K562 (cell line): ENCODE data around the gene ZFYVE1. TPM values are rescaled to one million over a fixed set of nuclear protein-coding genes. Genes with fewer than 3 reads are reported as not detected.

Experiments used
- ATAC-seq: fragments of 200-7000 bp; cut with Tn5 transposase; 3 replicates; pipeline ENCODE4 v1.9.1; 2020; ENCODE audit warnings: moderate library complexity
- BruUV-seq: library from RNA; stranded (reverse); fragments of 400-500 nt; replicated peaks from 2 replicates; lab custom pipeline; 2021; lab: Mats Ljungman, UMichigan
- CTCF ChIA-PET: fragments of 300-600 bp; formaldehyde crosslinking; extraction: SDS; loops from one replicate; lab custom pipeline; 2021; ENCODE audit warnings: low intra/inter-chr PET ratio; lab: Yijun Ruan, JAX
- POLR2A ChIA-PET: fragments of 300-600, 350-650 bp; sonication (Branson Sonifier 250); formaldehyde crosslinking; extraction: SDS; loops from one replicate; lab custom pipeline; 2021; ENCODE audit warnings: antibody characterized with exemption, inconsistent platforms; lab: Yijun Ruan, JAX
- DNase-seq, 4 experiments: peaks; one replicate each; pipeline versions ENCODE4 v3.0.0 to v3.0.0-alpha.2; 2011 to 2018; ENCODE audit warnings: low spot score in 3 of 4, mixed read lengths in 3 of 4; ENCODE audit errors: extremely low read depth in 1 of 4
- FAIRE-seq: peaks from 2 replicates; lab custom pipeline; 2011; peaks lifted over from hg19 to GRCh38; lab: Jason Lieb, UNC
- H2AFZ ChIP-seq: 2 replicates; pipeline ENCODE4 v1.6.0; 2011; ENCODE audit warnings: low read depth, low read length, control low read depth, inconsistent platforms
- H3K27ac ChIP-seq: fragments of 200-600 bp; 3 replicates; pipeline ENCODE4 v1.8.0; 2011; ENCODE audit warnings: low read depth, mild to moderate bottlenecking, control low read depth, inconsistent platforms, low read length, moderate library complexity, mixed read lengths; ENCODE audit errors: extremely low read depth
- H3K27me3 ChIP-seq, 2 experiments: fragments of 300-600 bp in 1 of 2; 2 replicates in 1 of 2; 3 replicates in 1 of 2; pipeline versions ENCODE4 v1.6.0 to v1.8.0; 2011; ENCODE audit warnings: inconsistent platforms in 2 of 2, low read length in 2 of 2, mild to moderate bottlenecking in 1 of 2, mixed read lengths in 1 of 2, moderate library complexity in 1 of 2; ENCODE audit not compliant: control insufficient read depth in 2 of 2, insufficient read depth in 2 of 2
- H3K36me3 ChIP-seq: fragments of 300-600 bp; 3 replicates; pipeline ENCODE4 v1.8.0; 2011; ENCODE audit warnings: mild to moderate bottlenecking, low read length, inconsistent platforms; ENCODE audit not compliant: control insufficient read depth, insufficient read depth
- H3K4me1 ChIP-seq, 2 experiments: fragments of 200-600 bp in 1 of 2; replicated peaks in 1 of 2; 2 replicates in 1 of 2; 3 replicates in 1 of 2; pipeline versions ENCODE4 v1.5.1 to v1.8.0; 2011; ENCODE audit warnings: inconsistent platforms in 2 of 2, low read length in 2 of 2, mild to moderate bottlenecking in 1 of 2, mixed read lengths in 1 of 2, moderate library complexity in 1 of 2; ENCODE audit not compliant: control insufficient read depth in 2 of 2, insufficient read depth in 2 of 2
- H3K4me2 ChIP-seq: 2 replicates; pipeline ENCODE4 v1.6.1; 2011; ENCODE audit warnings: low read length, control low read depth, inconsistent platforms, mixed read lengths; ENCODE audit not compliant: insufficient read depth
- H3K4me3 ChIP-seq: fragments of 200-600 bp; sonication (generic), shearing (Covaris generic); 2 replicates; pipeline ENCODE4 v1.5.1; 2016; ENCODE audit warnings: control low read depth, inconsistent platforms
- H3K79me2 ChIP-seq: fragments of 200-600 bp; 3 replicates; pipeline ENCODE4 v1.8.0; 2011; ENCODE audit warnings: low read length, inconsistent platforms; ENCODE audit not compliant: control insufficient read depth, insufficient read depth
- H3K9ac ChIP-seq, 2 experiments: 2 replicates each; pipeline versions ENCODE4 v1.6.0 to v1.6.1; 2011; ENCODE audit warnings: low read depth in 2 of 2, low read length in 2 of 2, control low read depth in 1 of 2, inconsistent platforms in 1 of 2, mild to moderate bottlenecking in 1 of 2, mixed read lengths in 1 of 2; ENCODE audit not compliant: insufficient read depth in 1 of 2
- H3K9me1 ChIP-seq: one replicate; pipeline ENCODE4 v1.6.0; 2011; ENCODE audit warnings: inconsistent platforms, mild to moderate bottlenecking, low read length, moderate library complexity; ENCODE audit not compliant: control insufficient read depth, insufficient read depth
- H3K9me3 ChIP-seq: replicated peaks from 2 replicates; pipeline ENCODE4 v1.5.1; 2011; ENCODE audit warnings: low read depth, low read length, inconsistent platforms; ENCODE audit not compliant: control insufficient read depth, insufficient read depth
- H4K20me1 ChIP-seq: replicated peaks from 2 replicates; pipeline ENCODE4 v1.6.1; 2011; ENCODE audit warnings: low read length, inconsistent platforms, mixed read lengths; ENCODE audit not compliant: control insufficient read depth, insufficient read depth
- ARID1B ChIP-seq: fragments of 450-650 bp; IDR thresholded peaks from 2 replicates; pipeline ENCODE4 v1.6.1; 2016; ENCODE audit warnings: antibody characterized with exemption, mild to moderate bottlenecking, inconsistent platforms
- BACH1 ChIP-seq: fragments of 200-800 bp; sonication (Bioruptor generic); IDR thresholded peaks from 2 replicates; pipeline ENCODE4 v1.6.1; 2016; ENCODE audit warnings: missing genetic modification characterization, missing compliant biosample characterization
- EP300 ChIP-seq: IDR thresholded peaks from 2 replicates; pipeline ENCODE4 v1.6.1; 2012; ENCODE audit warnings: low read length, improper control_type of control experiment
- EP400 ChIP-seq: fragments of 450-650 bp; IDR thresholded peaks from 2 replicates; pipeline ENCODE4 v1.6.1; 2017; ENCODE audit warnings: antibody characterized with exemption, mild to moderate bottlenecking, moderate library complexity
- FOXJ2 ChIP-seq: fragments of 200-800 bp; sonication (Bioruptor generic); IDR thresholded peaks from 2 replicates; pipeline ENCODE4 v1.6.1; 2016; ENCODE audit warnings: missing genetic modification characterization, missing compliant biosample characterization
- GATAD2A ChIP-seq: fragments of 450-650 bp; IDR thresholded peaks from 2 replicates; pipeline ENCODE4 v1.6.1; 2017
- GTF2F1 ChIP-seq: IDR thresholded peaks from 2 replicates; pipeline ENCODE4 v1.6.1; 2011; ENCODE audit warnings: low read depth, low read length, improper control_type of control experiment
- KLF6 ChIP-seq: fragments of 250-450 bp; sonication (Bioruptor Pico); IDR thresholded peaks from 2 replicates; pipeline ENCODE4 v1.4.0; 2020; ENCODE audit warnings: mild to moderate bottlenecking, moderate library complexity, borderline replicate concordance
- LCOR ChIP-seq: sonication (generic); formaldehyde crosslinking; IDR thresholded peaks from 2 replicates; pipeline ENCODE4 v1.8.0; 2022; ENCODE audit warnings: mild to moderate bottlenecking, missing genetic modification reagents
- NFIC ChIP-seq: fragments of 450-650 bp; IDR thresholded peaks from 2 replicates; pipeline ENCODE4 v1.6.1; 2017; ENCODE audit warnings: mild to moderate bottlenecking, inconsistent platforms
- PHF20 ChIP-seq: fragments of 450-650 bp; IDR thresholded peaks from 2 replicates; pipeline ENCODE4 v1.6.1; 2018; ENCODE audit not compliant: partially characterized antibody
- PML ChIP-seq: IDR thresholded peaks from 2 replicates; pipeline ENCODE4 v1.6.1; 2012; ENCODE audit warnings: low read length, inconsistent platforms
- ZKSCAN8 ChIP-seq: fragments of 200-800 bp; sonication (Bioruptor generic); IDR thresholded peaks from 2 replicates; pipeline ENCODE4 v1.6.1; 2016; ENCODE audit warnings: missing genetic modification characterization, missing compliant biosample characterization
- ZNF212 ChIP-seq: fragments of 450-650 bp; formaldehyde crosslinking; IDR thresholded peaks from 2 replicates; pipeline ENCODE4 v1.4.0; 2020; ENCODE audit warnings: mild to moderate bottlenecking
- ZNF311 ChIP-seq: fragments of 250-450 bp; sonication (Bioruptor Pico); IDR thresholded peaks from 2 replicates; pipeline ENCODE4 v1.4.0; 2020; ENCODE audit warnings: mild to moderate bottlenecking, moderate library complexity
- ZNF347 ChIP-seq: fragments of 450-650 bp; formaldehyde crosslinking; IDR thresholded peaks from 2 replicates; pipeline ENCODE4 v1.4.0; 2020; ENCODE audit warnings: low read depth, mild to moderate bottlenecking, moderate library complexity
- ZNF586 ChIP-seq: fragments of 450-650 bp; formaldehyde crosslinking; conservative IDR thresholded peaks from 2 replicates; pipeline ENCODE4 v1.4.0; 2020; ENCODE audit warnings: mild to moderate bottlenecking, moderate library complexity
- ZNF830 ChIP-seq: fragments of 250-450 bp; sonication (Bioruptor Pico); IDR thresholded peaks from 2 replicates; pipeline ENCODE4 v1.5.0; 2021; ENCODE audit warnings: mild to moderate bottlenecking
- WGBS: fragments of 100-300 bp; shearing (Covaris generic); methylation state at CpG from one replicate; pipeline ENCODE4 v1.1.6; 2016; ENCODE audit warnings: low coverage, mixed read lengths; ENCODE audit not compliant: insufficient coverage; ENCODE audit errors: missing lambda C conversion rate; 5-methylcytosine and 5-hydroxymethylcytosine counted together
- in situ Hi-C: fragments of 300-500 bp; cut with MboI; formaldehyde crosslinking; loops from 4 replicates; pipeline ENCODE4 v1.15.0; 2018; ENCODE audit warnings: inconsistent platforms, mixed read lengths
- intact Hi-C: fragments of 100-400 bp; cut with micrococcal nuclease; formaldehyde crosslinking; loops from 2 replicates; pipeline ENCODE4 v1.14.2; 2022
- polyA plus RNA-seq, 8 experiments: library from polyadenylated mRNA; depleted of rRNA in 4 of 8; stranded (reverse) in 5 of 8; unstranded in 3 of 8; fragments of >200 nt; fragmentation: Nextera tagmentation in 2 of 8; fragmentation: Illumina TruSeq in 1 of 8; extraction: Ambion mirVana in 2 of 8; extraction: Trizol in 1 of 8; gene quantifications; 2 replicates each; pipeline versions ENCODE4 v1.2.1 to v1.2.3, GENCODE V29; 2011 to 2014; ENCODE audit warnings: inconsistent platforms in 1 of 8, missing spikeins in 1 of 8
- total RNA-seq, 7 experiments: library from RNA; depleted of rRNA in 6 of 7; stranded (reverse); fragments of >200 nt in 6 of 7; fragmentation: Illumina TruSeq in 2 of 7; extraction: Trizol in 2 of 7; gene quantifications; 2 replicates each; pipeline versions ENCODE4 v1.2.1 to v1.2.3, GENCODE V29; 2011 to 2021; ENCODE audit warnings: low replicate concordance in 1 of 7
- TF ChIP-seq, protein P1 (sequence below): sonication (generic); formaldehyde crosslinking; IDR thresholded peaks from 2 replicates; pipeline ENCODE4 v1.8.1; 2023; ENCODE audit warnings: mild to moderate bottlenecking, missing genetic modification reagents
- TF ChIP-seq, protein P2 (sequence below): fragments of 450-650 bp; formaldehyde crosslinking; IDR thresholded peaks from 2 replicates; pipeline ENCODE4 v1.4.0; 2020; ENCODE audit warnings: mild to moderate bottlenecking, moderate library complexity

The ZFYVE1 gene
- total and polyA plus RNA-seq, 9 of the 15 experiments (the other 6 are each of a cell fraction or from before 2014, with no cell fraction given) = 0.62 to 5.5 (median 3.4) TPM

DNA sequence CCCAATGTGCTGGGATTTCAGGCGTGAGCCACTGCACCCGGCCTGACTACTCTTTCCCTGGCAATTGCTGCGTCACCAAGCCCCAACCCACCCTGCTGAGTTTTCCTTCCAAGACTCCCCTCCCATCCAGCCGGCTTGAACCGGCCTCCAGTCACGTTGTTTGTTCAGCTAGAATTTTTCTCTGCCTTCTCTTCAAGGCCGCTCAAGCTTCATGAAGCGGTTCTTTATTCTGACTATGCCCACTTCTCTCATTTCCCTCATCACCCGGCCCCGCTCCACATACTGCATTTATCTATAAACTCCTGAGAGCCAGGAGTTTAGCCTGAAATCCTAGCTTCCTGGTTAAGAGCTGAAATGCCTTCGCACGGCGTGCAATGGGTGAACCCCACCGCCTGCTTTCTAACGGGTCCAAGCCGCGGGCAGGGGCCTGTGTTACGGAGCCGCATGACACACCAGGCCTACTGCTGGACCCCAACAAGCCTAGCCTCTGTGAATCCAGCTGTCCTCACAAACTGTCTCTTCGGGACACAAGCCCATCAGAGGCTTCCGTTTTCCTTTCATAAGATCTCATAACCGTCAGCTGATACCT is 101.6 kb downstream of the ZFYVE1 start:
- Histone ChIP-seq H3K27me3 (no peaks in the 10 kb centered on the region), H4K20me1 (no peaks in the 10 kb centered on the region), H3K4me3 (peak overlapping the region; percentile 90), H3K4me1 (peaks cover 21 to 48% of the 10 kb centered on the region in 2 experiments), H3K36me3 (peaks cover 8% of the 10 kb centered on the region; the same call in 1 of the 3 replicates), H2AFZ (peak overlapping the region; percentile 84), H3K4me2 (peak overlapping the region; percentile 92), H3K9me3 (no peaks in the 10 kb centered on the region), H3K27ac (peak overlapping the region; percentile 98), H3K79me2 (peaks cover 41% of the 10 kb centered on the region), H3K9ac (peak overlapping the region; percentile 94 to 98), H3K9me1 (no peaks in the 10 kb centered on the region)
- no TSS peak for BruUV-seq
- DNase-seq (peak; percentile 49 to 85 (median 66)), ATAC-seq (peak; percentile 58), FAIRE-seq (peak; percentile 70)
- in situ Hi-C loops = no loop called here
- 5% methylated on average over 22 of the region's 22 CpGs for WGBS
- CTCF ChIA-PET = no interaction called here
- intact Hi-C loops = loop anchor here (10.0 kb wide), 1 partner anchor 540 kb away; no protein-coding TSS in a partner anchor
- POLR2A ChIA-PET = interaction anchor here (0.8 to 2.0 kb wide), 8 partner anchors 8 to 417 kb away, joined by 3 to 11 read pairs (median 4); partner anchors contain the start of gene ZFYVE1
- TF ChIP-seq ZNF347 (CRISPR knock-in tag) = no peak
- no peak for TF ChIP-seq EP300
- TF ChIP-seq PHF20 = no peak
- 0 out of 2 replicates have a peak, but pooled peaks have one; percentile 19 for TF ChIP-seq FOXJ2 (tag)
- TF ChIP-seq ZNF212 = no peak
- no peak for TF ChIP-seq ZNF586 (CRISPR knock-in tag)
- TF ChIP-seq ZKSCAN8 = no peak
- TF ChIP-seq LCOR (CRISPR knock-in tag) = no peak
- no peak for TF ChIP-seq ZNF311 (CRISPR knock-in tag)
- TF ChIP-seq ZNF830 = no peak
- TF ChIP-seq, protein P1, sequence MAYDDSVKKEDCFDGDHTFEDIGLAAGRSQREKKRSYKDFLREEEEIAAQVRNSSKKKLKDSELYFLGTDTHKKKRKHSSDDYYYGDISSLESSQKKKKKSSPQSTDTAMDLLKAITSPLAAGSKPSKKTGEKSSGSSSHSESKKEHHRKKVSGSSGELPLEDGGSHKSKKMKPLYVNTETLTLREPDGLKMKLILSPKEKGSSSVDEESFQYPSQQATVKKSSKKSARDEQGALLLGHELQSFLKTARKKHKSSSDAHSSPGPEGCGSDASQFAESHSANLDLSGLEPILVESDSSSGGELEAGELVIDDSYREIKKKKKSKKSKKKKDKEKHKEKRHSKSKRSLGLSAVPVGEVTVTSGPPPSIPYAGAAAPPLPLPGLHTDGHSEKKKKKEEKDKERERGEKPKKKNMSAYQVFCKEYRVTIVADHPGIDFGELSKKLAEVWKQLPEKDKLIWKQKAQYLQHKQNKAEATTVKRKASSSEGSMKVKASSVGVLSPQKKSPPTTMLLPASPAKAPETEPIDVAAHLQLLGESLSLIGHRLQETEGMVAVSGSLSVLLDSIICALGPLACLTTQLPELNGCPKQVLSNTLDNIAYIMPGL (CRISPR knock-in tag) = no peak
- TF ChIP-seq GATAD2A = no peak
- TF ChIP-seq NFIC = no peak
- no peak for TF ChIP-seq KLF6
- peak; percentile 52; the same call in 1 of the 2 replicates for TF ChIP-seq BACH1 (tag)
- TF ChIP-seq PML = no peak
- TF ChIP-seq GTF2F1 = no peak
- TF ChIP-seq ARID1B = no peak; the same call in 1 of the 2 replicates
- TF ChIP-seq EP400 = peak; percentile 82
- TF ChIP-seq, protein P2, sequence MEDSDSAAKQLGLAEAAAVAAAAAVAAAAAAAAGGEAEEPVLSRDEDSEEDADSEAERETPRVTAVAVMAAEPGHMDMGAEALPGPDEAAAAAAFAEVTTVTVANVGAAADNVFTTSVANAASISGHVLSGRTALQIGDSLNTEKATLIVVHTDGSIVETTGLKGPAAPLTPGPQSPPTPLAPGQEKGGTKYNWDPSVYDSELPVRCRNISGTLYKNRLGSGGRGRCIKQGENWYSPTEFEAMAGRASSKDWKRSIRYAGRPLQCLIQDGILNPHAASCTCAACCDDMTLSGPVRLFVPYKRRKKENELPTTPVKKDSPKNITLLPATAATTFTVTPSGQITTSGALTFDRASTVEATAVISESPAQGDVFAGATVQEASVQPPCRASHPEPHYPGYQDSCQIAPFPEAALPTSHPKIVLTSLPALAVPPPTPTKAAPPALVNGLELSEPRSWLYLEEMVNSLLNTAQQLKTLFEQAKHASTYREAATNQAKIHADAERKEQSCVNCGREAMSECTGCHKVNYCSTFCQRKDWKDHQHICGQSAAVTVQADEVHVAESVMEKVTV (CRISPR knock-in tag) = no peak
